H1 (cell line): ENCODE results near the gene BLMH. TPM values are rescaled to one million over a fixed set of nuclear protein-coding genes. Genes with fewer than 3 reads are reported as not detected.
"Not testable (repeated sequence)": the region's sequence is repeated elsewhere in the genome, so short reads cannot be mapped to it uniquely, and the experiment has no call there.

Experiments
- CTCF ChIA-PET: fragments of 300-600 bp; sonication (Branson Sonifier 250); formaldehyde crosslinking; loops from one replicate; lab custom pipeline; 2021; ENCODE audit not compliant: partially characterized antibody; lab: Charles Lee
- POLR2A ChIA-PET: fragments of 300-600 bp; sonication (Branson Sonifier 250); formaldehyde crosslinking; loops from one replicate; lab custom pipeline; 2021; ENCODE audit warnings: inconsistent platforms; ENCODE audit not compliant: partially characterized antibody; lab: Charles Lee
- DNase-seq, 2 experiments: peaks; one replicate each; pipeline versions ENCODE4 v3.0.0 to v3.0.0-alpha.2; 2010 to 2022; ENCODE audit warnings: low spot score in 2 of 2, low read depth in 1 of 2, mixed read lengths in 1 of 2
- FAIRE-seq: peaks from 2 replicates; lab custom pipeline; 2011; peaks lifted over from hg19 to GRCh38; lab: Jason Lieb, UNC
- H2AFZ ChIP-seq: 2 replicates; pipeline ENCODE4 v1.8.1; 2012; ENCODE audit warnings: low read length, inconsistent platforms
- H2AK5ac ChIP-seq: 2 replicates; pipeline ENCODE4 v1.6.1; 2013; ENCODE audit warnings: low read depth, low read length
- H2BK120ac ChIP-seq: replicated peaks from 2 replicates; pipeline ENCODE3; 2013; ENCODE audit warnings: low read depth, low read length, inconsistent platforms
- H2BK12ac ChIP-seq: 2 replicates; pipeline ENCODE4 v1.6.1; 2013; ENCODE audit warnings: low read depth, low read length
- H2BK15ac ChIP-seq: 2 replicates; pipeline ENCODE4 v1.6.1; 2013; ENCODE audit warnings: low read length
- H2BK20ac ChIP-seq: 2 replicates; pipeline ENCODE4 v1.6.1; 2013; ENCODE audit warnings: low read length
- H2BK5ac ChIP-seq: 2 replicates; pipeline ENCODE4 v1.6.1; 2013; ENCODE audit warnings: low read depth, low read length
- H3K14ac ChIP-seq: 2 replicates; pipeline ENCODE4 v1.6.1; 2013; ENCODE audit warnings: inconsistent platforms; ENCODE audit not compliant: insufficient read length
- H3K18ac ChIP-seq: 2 replicates; pipeline ENCODE4 v1.6.1; 2013; ENCODE audit warnings: low read length; ENCODE audit errors: extremely low read depth
- H3K23ac ChIP-seq: 2 replicates; pipeline ENCODE4 v1.6.1; 2013; ENCODE audit warnings: inconsistent platforms; ENCODE audit not compliant: insufficient read length
- H3K23me2 ChIP-seq: 2 replicates; pipeline ENCODE4 v1.6.1; 2013; ENCODE audit warnings: low read depth, low read length
- H3K27ac ChIP-seq: 2 replicates; pipeline ENCODE4 v1.6.1; 2011; ENCODE audit warnings: low read depth, low read length, inconsistent platforms
- H3K27me3 ChIP-seq, 4 experiments: replicated peaks in 1 of 4; 1 replicate in 1 of 4; 2 replicates in 3 of 4; pipeline versions ENCODE4 v1.6.1 to v1.8.1; 2011 to 2013; ENCODE audit warnings: low read length in 3 of 4, mild to moderate bottlenecking in 3 of 4, inconsistent platforms in 2 of 4, mixed read lengths in 2 of 4, moderate library complexity in 1 of 4; ENCODE audit not compliant: control insufficient read depth in 3 of 4, insufficient read depth in 3 of 4; ENCODE audit errors: extremely low read depth in 1 of 4
- H3K36me3 ChIP-seq, 4 experiments: 2 replicates each; pipeline versions ENCODE4 v1.6.1 to v1.8.1; 2011 to 2013; ENCODE audit warnings: mild to moderate bottlenecking in 4 of 4, low read length in 3 of 4, moderate library complexity in 2 of 4, control low read depth in 1 of 4, inconsistent platforms in 1 of 4; ENCODE audit not compliant: insufficient read depth in 4 of 4, control insufficient read depth in 2 of 4
- H3K4ac ChIP-seq: replicated peaks from 2 replicates; pipeline ENCODE3; 2013; ENCODE audit warnings: low read length, low read depth, mixed read lengths, inconsistent platforms; ENCODE audit not compliant: insufficient read length
- H3K4me1 ChIP-seq, 4 experiments: replicated peaks in 1 of 4; 1 replicate in 1 of 4; 2 replicates in 3 of 4; pipeline versions ENCODE4 v1.6.1 to v1.8.1; 2011 to 2013; ENCODE audit warnings: low read length in 3 of 4, inconsistent platforms in 2 of 4, mixed read lengths in 1 of 4; ENCODE audit not compliant: insufficient read depth in 4 of 4, control insufficient read depth in 3 of 4
- H3K4me2 ChIP-seq, 2 experiments: 2 replicates each; pipeline versions ENCODE4 v1.6.1 to v1.8.1; 2011 to 2013; ENCODE audit warnings: low read depth in 2 of 2, low read length in 2 of 2, control low read depth in 1 of 2, inconsistent platforms in 1 of 2, mild to moderate bottlenecking in 1 of 2; ENCODE audit not compliant: insufficient read depth in 1 of 2
- H3K4me3 ChIP-seq, 4 experiments: fragments of 200-600, 300-600 bp in 1 of 4; sonication (generic), shearing (Covaris generic), sonication (Bioruptor Twin) in 1 of 4; 2 replicates each; pipeline versions ENCODE4 v1.5.1 to v1.8.1; 2011 to 2016; ENCODE audit warnings: low read length in 4 of 4, low read depth in 3 of 4, control low read depth in 2 of 4, inconsistent platforms in 2 of 4, mild to moderate bottlenecking in 2 of 4, mixed read lengths in 1 of 4, moderate library complexity in 1 of 4; ENCODE audit not compliant: insufficient read depth in 2 of 4; ENCODE audit errors: extremely low read depth in 1 of 4
- H3K56ac ChIP-seq: replicated peaks from 2 replicates; pipeline ENCODE3; 2013; ENCODE audit warnings: low read depth, mild to moderate bottlenecking, mixed read lengths, low read length, inconsistent platforms; ENCODE audit not compliant: insufficient read length
- H3K79me1 ChIP-seq: 2 replicates; pipeline ENCODE4 v1.6.1; 2013; ENCODE audit warnings: low read depth, low read length, control low read depth
- H3K79me2 ChIP-seq, 2 experiments: 2 replicates each; pipeline versions ENCODE4 v1.6.1 to v1.8.1; 2012 to 2013; ENCODE audit warnings: low read length in 2 of 2, mild to moderate bottlenecking in 2 of 2, inconsistent platforms in 1 of 2; ENCODE audit not compliant: insufficient read depth in 2 of 2, control insufficient read depth in 1 of 2
- H3K9ac ChIP-seq, 4 experiments: replicated peaks in 1 of 4; 1 replicate in 1 of 4; 2 replicates in 3 of 4; pipeline versions ENCODE4 v1.6.1 to v1.8.1; 2011 to 2013; ENCODE audit warnings: low read depth in 3 of 4, low read length in 3 of 4, control low read depth in 2 of 4, mild to moderate bottlenecking in 2 of 4, moderate library complexity in 2 of 4, inconsistent platforms in 1 of 4; ENCODE audit errors: extremely low read depth in 1 of 4
- H3K9me3 ChIP-seq, 2 experiments: 2 replicates each; pipeline versions ENCODE4 v1.6.1 to v1.8.1; 2012 to 2013; ENCODE audit warnings: mild to moderate bottlenecking in 2 of 2, moderate library complexity in 2 of 2, control low read depth in 1 of 2, inconsistent platforms in 1 of 2, low read depth in 1 of 2, low read length in 1 of 2, mixed read lengths in 1 of 2; ENCODE audit not compliant: insufficient read depth in 2 of 2
- H4K20me1 ChIP-seq, 2 experiments: replicated peaks in 1 of 2; 2 replicates each; pipeline versions ENCODE3 to v1.8.1; 2011 to 2013; ENCODE audit warnings: inconsistent platforms in 2 of 2, low read length in 2 of 2, mild to moderate bottlenecking in 1 of 2; ENCODE audit not compliant: insufficient read depth in 2 of 2, control insufficient read depth in 1 of 2
- H4K5ac ChIP-seq: 2 replicates; pipeline ENCODE4 v1.6.1; 2013; ENCODE audit warnings: low read length, low read depth, mixed read lengths, inconsistent platforms; ENCODE audit not compliant: insufficient read length
- H4K8ac ChIP-seq: 2 replicates; pipeline ENCODE4 v1.8.0; 2013; ENCODE audit warnings: mild to moderate bottlenecking, moderate library complexity, low read length, inconsistent platforms; ENCODE audit not compliant: insufficient read depth; ENCODE audit errors: extremely low read depth
- H4K91ac ChIP-seq: replicated peaks from 2 replicates; pipeline ENCODE3; 2013; ENCODE audit warnings: low read length, mixed read lengths, inconsistent platforms; ENCODE audit not compliant: insufficient read length
- whole genome bisulfite sequencing, 2 experiments: shearing (Covaris generic) in 1 of 2; methylation state at CpG; one replicate each; pipeline versions ENCODE4 v1.1.6 to v1.1.7; 2013 to 2015; ENCODE audit warnings: low lambda C conversion rate in 2 of 2, mixed read lengths in 2 of 2, inconsistent platforms in 1 of 2, low coverage in 1 of 2, missing lambda C conversion rate in 1 of 2; ENCODE audit not compliant: insufficient replicate concordance in 2 of 2, insufficient coverage in 1 of 2, insufficient read length in 1 of 2; ENCODE audit errors: extremely low coverage in 1 of 2, missing lambda C conversion rate in 1 of 2; 5-methylcytosine and 5-hydroxymethylcytosine counted together
- polyA plus RNA-seq, 7 experiments: library from polyadenylated mRNA; depleted of rRNA in 3 of 7; stranded (reverse) in 5 of 7; unstranded in 2 of 7; fragments of >200 nt in 5 of 7; fragments of 200-250 nt in 2 of 7; gene quantifications; 1 replicate in 5 of 7; 2 replicates in 1 of 7; 4 replicates in 1 of 7; pipeline versions ENCODE4 v1.2.1 to v1.2.3, GENCODE V29; 2011 to 2013; ENCODE audit warnings: missing spikeins in 2 of 7, mixed read lengths in 2 of 7
- total RNA-seq: library from RNA; stranded (reverse); fragmentation: NEBNext Ultra II Directional; extraction: Animal tissue kit (Norgen Biotek cat#: 25700); gene quantifications from 2 replicates; pipeline ENCODE4 v1.2.1, GENCODE V29; 2021

The BLMH gene
- total and polyA plus RNA-seq, 2 of the 8 experiments (the other 6 are each of a cell fraction or from before 2014, with no cell fraction given), result 18.2 to 74.3 TPM

- CTCF ChIA-PET, result interaction anchor here (1.6 kb wide), 1 partner anchor 15 kb away, joined by 3 read pairs; no protein-coding TSS in a partner anchor
- not testable (repeated sequence) for FAIRE-seq, H3K27ac ChIP-seq
These were observed 61.7 kb downstream of the BLMH start for GRCh38 chr17:30230009-30230408.

More at GRCh38 chr17:30230009-30230408, 61.7 kb downstream of the BLMH start:
- H3K9ac ChIP-seq, H3K4ac ChIP-seq, H3K23me2 ChIP-seq, H2AFZ ChIP-seq, H4K5ac ChIP-seq, H3K79me1 ChIP-seq, H2BK12ac ChIP-seq, H3K4me2 ChIP-seq, H3K4me3 ChIP-seq, H4K20me1 ChIP-seq, H4K91ac ChIP-seq, H3K56ac ChIP-seq, H3K14ac ChIP-seq, H3K18ac ChIP-seq, DNase-seq, H2BK15ac ChIP-seq, H3K36me3 ChIP-seq, H4K8ac ChIP-seq, H2BK120ac ChIP-seq, H3K9me3 ChIP-seq, H3K23ac ChIP-seq, H3K4me1 ChIP-seq, H2BK20ac ChIP-seq, H2BK5ac ChIP-seq, POLR2A ChIA-PET, H3K79me2 ChIP-seq, H2AK5ac ChIP-seq: not testable (repeated sequence)
- H3K27me3 ChIP-seq, result peaks cover 9 to 26% (median 18%) of the 10 kb centered on the region in 4 experiments
- 81% methylated on average over 1 of the region's 1 CpG; no CpG with 5 or more reads in 1 of the 2 experiments for WGBS, 2 experiments
